DMS 273 treated with DMSO at 0.1 percent for 48 hours (cell line): ENCODE results near the gene SYTL2.
A peak's percentile ranks its signal among the peaks of the same experiment; 100 is the strongest.

Experiments
- DNase-seq: peaks from one replicate; lab custom pipeline; 2025; lab: John Stamatoyannopoulos, UW

SYTL2 gene

DNA sequence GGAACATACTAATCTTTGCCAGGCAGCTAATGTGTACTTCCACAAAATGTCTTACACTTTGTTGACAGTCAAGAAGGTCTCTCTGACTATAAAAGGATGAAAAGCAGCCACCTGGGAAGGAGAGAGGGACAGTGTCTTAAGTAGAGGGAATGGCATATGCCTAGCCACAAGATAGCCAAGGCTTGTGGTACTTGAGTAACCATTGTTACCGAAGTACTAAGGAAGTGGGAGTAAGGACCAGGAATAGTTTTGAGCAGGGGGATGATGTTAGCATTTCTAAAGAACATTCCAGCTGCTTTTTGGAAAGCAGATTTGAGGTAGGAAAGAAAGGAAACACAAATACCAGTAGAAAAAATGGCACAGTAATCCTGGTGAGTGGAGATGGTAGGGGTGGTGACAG lies 159.8 kb downstream of the SYTL2 start:
- DNase-seq = no peak

DNA sequence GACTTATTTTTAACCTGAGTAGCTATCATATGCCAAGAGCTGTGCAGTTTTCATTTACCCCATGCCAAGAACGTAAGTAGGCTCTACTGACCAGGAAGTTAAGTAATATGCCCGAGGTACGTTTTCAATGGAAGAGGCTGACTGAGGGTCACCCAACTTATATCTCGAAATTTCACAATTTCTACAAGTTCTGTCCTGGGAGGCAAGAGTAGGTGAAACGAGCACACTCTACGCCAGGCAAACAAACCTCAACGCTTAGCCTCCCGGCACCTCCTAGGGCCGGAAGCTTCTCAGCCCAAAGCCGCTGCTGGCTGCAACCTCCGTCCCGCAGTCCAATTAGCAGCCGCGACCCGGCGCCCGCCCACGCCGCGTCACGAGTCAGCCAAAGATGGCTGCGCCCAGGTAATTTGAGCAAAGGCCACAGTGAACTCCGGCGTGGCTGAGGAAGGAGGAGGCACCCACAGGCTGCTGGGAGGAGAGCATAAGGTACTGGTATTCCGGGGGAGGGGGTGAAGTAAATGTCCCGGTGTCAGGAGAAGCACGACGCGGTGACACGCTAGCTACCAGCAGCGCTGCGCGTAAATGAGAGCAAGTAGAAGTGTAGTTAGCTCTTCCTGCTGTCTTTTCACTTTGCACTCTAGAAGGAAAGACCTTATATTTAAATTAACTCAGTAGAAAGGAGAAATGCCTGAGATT lies 163.2 kb downstream of the SYTL2 start, which contains the start of gene TMEM126A:
TMEM126A (plus strand) TSS at position 364 of the 696 bp plus-strand sequence. CDS start 2,289 bp downstream, outside the sequence.
- DNase-seq = peak; percentile 80

DNA sequence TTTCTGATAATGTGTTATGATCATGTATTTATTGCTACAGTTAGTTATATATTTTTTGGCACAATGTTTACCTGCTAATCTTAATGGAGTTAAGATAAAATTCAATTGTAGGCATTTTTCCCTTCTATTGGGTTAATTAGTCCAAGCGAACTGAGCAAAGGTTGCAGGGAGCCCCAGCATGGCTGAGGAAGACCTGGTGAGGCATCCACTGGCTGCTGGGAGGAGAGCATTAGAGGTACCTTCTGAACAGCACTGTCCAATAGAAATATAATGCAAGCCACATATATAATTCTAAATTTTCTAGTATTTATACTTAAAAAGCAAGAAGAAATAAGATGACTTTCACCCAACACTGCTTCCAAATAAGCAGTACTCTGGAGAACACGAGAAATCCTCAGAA lies 163.9 kb downstream of the SYTL2 start:
- DNase-seq = no peak
